Cerebellar nuclear complex (tissue), 1 donor: ENCODE data around the gene CD300C.
"Not testable (repeated sequence)": the region's sequence is repeated elsewhere in the genome, so short reads cannot be mapped to it uniquely, and the experiment has no call there.

Experiments
- DNase-seq, 2 experiments: peaks; one replicate each; lab custom pipeline; 2025; lab: John Stamatoyannopoulos, UW

CD300C gene

DNA sequence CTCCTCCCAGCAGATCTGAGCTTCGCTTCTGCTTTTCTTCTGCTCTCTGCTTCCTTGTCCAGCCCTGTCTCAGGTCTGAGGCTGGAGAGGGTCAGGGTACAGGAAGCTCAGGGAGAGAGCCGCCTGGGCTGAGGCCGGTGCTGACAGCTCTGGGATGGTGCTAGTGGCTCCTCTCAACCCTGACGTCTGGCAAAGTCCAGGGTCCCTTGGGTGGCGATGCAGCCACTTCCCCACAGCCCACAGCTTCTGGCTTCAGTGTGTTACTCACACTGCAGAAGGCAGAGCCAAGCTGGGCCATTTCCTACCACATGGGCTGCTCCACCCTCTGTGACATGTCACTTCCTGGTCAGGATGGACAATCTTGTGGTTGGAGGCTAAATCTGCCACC lies at the start of gene CD300C:
Gene CD300C (minus strand): TSS at position 273 of the 388 bp plus-strand sequence. CDS start 333 bp downstream, outside the sequence.
- no peak for DNase-seq

GRCh38 chr17:74595037-74595750 lies 49.3 kb upstream of the CD300C start:
- DNase-seq: no peak

DNA sequence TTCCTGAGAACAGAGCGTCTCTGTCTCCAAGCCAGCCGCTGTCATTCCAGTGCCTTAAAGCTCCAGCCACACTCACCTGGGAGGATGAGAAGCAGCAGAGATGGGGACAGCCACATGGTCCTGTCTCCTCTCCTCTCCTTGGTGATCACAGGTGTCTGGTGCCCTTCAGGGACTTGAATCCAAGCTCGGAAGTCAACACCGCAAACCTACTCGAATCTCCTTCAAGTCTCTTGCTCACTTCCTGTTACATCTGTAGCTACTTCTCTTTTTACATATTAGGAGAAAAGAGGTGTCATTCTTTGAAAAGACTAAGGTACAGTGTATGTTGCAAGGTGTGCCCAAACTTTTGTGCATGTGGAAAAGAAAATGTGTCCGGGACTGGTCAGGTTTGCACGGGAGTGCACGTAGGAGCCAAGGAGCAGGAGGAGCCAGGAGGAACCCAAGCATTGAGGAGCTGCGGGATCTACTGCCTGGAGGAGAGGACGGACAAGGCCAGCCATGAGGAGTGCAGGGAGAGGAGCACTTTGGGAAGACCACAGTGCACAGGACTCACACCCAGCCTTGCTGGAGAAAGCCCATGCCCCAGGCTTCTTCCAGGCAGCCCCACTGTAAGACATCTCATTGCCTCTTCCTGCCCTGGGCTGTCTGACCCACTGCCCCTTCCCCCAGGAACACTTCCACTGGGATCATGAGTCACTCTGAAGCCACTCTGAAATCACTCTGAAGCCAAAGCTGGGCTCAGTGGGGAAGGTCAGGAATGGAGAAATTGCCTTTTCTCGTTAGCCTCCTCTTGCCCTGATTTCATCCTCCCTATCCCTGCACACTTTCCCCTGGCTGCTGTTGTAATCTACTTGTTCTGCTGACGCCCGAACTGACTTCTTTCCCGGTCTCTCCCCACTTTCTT lies 46.4 kb upstream of the CD300C start, which contains the start of gene CD300LD:
Gene CD300LD (minus strand): TSS at position 197 of the 904 bp plus-strand sequence. CDS start 81 bp downstream, at position 116.
- no peak for DNase-seq

- DNase-seq: no peak
Measured at GRCh38 chr17:74591503-74591902, 45.6 kb upstream of the CD300C start.

GRCh38 chr17:74585711-74586110 lies 39.8 kb upstream of the CD300C start:
- no peak for DNase-seq

- no peak for DNase-seq
Measured at GRCh38 chr17:74584292-74585060, 38.6 kb upstream of the CD300C start.

- no peak for DNase-seq
Measured at GRCh38 chr17:74582633-74583032, 36.7 kb upstream of the CD300C start.

GRCh38 chr17:74579900-74580299 lies 34.0 kb upstream of the CD300C start:
- DNase-seq: no peak

DNA sequence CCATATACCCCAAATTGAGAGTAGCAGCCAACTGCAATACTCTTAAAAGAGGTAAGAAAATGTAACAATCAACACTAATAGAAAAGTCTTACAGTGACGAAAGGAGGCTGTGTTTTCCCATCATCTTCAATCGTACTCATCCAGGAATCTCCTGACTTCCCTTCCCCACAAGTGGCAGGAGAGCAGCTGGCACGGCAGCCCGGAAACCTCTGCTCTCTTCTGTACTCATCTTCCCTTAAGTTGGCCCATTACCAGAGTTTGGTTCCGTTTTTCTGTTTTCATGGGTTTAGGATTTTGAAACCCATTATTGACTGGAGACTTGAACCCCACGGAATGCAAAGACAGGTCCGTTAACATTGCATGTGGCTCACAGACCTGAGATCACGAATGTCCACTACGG lies 33.1 kb upstream of the CD300C start:
- no peak for DNase-seq

- no peak for DNase-seq
Measured at GRCh38 chr17:74574489-74575142, 28.7 kb upstream of the CD300C start.

DNA sequence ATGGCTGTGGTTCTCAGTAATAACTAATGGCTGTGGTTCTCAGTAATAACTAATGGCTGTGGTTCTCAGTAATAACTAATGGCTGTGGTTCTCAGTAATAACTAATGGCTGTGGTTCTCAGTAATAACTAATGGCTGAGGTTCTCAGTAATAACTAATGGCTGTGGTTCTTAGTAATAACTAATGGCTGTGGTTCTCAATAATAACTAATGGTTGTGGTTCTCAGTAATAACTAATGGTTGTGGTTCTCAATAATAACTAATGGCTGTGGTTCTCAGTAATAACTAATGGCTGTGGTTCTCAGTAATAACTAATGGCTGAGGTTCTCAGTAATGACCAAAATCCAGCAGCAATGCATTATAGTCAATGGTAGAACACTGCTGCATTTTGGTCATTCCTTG lies 27.7 kb upstream of the CD300C start:
- DNase-seq: not testable (repeated sequence)

GRCh38 chr17:74573169-74573568 lies 27.3 kb upstream of the CD300C start:
- no peak for DNase-seq

DNA sequence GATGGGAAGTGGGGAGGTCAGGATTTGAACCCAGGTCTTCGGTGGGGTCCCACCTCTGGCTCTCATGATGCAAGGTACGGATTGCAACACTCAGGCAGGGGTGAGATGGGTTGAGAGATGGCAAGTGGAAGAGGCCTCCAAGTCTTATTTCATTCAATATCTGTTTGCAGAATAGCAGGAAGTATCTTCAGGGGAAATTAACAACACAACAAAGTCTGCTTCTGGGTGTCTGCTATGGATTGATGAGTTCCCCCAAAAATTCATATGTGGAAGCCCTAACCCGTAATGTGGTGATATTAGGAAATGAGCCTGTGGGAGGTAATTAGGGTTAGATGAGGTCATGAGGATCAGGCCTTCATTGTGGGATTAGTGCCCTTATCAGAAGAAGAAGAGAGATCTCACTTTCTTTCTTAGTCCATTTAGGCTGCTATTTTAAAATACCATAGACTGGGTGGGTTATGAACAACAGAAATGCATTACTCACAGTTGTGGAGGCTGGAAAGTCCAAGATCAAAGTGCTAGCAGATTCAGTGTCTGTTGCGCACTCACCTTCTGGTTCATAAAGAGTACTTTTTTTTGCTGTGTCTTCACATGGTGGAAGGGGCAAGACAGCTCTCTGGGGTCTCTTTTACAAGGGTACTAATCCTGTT lies 25.8 kb upstream of the CD300C start:
- no peak for DNase-seq

DNA sequence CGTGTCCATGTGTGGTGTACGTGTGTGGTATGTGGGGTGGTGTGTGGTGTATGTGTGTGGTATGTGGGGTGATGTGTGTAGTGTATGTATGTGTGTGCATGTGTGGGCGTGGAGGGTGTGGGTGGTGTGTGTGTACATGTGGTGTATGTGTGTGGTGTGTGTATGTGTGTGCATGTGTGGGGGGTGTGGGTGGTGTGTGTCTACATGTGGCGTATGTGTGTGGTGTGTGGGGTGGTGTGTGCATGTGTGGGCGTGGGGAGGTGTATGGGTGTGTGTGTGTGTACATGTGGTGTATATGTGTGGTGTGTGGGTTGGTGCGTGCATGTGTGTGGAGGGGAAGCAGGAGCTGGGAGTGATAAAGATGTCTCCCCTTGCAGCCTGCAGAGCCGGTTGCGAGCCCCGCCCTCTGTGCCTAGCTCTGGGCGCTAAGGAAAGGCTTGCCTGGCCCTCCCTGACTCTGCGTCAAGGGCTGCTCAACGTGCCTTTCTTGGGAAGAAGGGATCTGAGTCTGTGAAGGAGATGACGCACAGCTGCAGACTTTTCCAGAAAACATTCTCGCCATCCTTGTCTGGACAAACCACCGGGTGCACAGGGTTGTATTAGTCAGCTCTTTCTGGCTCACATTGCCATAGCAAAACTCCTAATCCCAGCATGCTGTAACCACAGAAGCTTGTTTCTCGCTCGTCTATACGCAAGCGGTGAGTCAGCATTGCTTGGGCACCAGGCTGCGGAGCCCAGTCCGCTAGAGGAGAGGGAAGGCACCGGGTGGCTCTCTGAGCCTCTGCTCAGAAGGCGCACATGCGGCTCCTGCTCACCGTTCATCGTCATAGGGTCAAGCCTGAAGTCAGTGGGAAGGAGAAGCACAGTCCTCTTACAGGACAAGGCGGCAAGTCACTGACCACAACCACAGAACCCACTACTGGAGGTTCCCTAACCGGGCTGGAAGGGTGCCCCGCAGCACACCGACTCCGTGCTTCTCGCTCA lies 23.4 kb upstream of the CD300C start:
- no peak for DNase-seq

DNA sequence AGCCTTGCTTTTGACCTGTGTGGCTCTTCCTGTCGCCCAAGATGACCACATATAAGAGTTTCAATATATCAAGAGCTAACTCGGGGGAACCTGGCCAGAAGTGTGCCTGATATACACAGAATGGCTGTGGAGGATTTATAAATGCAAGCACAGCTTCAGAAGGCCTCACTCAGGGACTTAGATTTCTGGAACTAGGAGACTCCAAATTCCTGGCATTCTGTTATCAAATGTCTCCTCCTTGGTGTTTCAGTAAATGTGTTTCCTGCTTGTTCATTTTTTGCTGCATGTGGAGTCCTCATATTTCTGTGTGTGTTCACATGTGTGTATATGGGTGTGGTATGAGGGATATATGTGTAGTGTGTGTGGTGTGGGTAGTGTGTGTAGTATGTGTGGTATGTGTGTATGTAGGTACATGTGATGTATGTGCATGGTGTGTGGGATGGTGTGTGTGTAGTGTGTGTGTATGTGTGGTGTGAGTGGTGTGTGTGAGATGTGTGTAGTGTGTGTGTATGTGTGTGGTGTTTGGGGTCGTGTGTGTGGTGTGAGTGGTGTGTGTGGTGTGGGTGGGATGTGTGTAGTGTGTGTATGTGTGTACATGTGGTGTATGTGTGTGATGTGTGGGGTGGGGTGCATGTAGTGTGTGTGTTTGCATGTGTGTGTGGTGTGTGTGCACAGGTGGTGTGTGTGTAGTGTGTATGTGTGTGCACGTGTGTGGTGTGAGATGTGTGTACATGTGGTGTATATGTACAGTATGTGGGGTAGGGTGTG lies 22.4 kb upstream of the CD300C start:
- DNase-seq: no peak

- DNase-seq: no peak
Measured at GRCh38 chr17:74567397-74567796, 21.5 kb upstream of the CD300C start, which contains the start of gene CD300H. Gene CD300H, minus strand, starts transcription at chr17:74567509.

GRCh38 chr17:74566132-74566753 lies 20.3 kb upstream of the CD300C start:
- peak in 1 of 2 experiments; percentile 19 for DNase-seq

- no peak for DNase-seq
Measured at GRCh38 chr17:74565126-74565525, 19.2 kb upstream of the CD300C start.

DNA sequence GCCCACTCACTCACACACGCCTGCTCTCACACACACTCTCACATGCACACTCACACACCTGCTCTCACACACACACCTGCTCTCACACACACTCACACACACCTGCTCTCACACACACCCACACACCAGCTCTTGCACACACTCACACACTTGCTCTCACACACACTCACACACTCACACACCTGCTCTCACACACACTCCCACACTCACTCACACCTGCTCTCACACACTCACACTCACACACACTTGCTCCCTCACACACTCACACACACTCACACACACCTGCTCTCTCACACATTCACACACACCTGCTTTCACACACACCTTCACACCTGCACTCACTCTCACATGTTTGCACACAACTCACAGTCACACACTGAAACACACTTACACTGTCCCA lies 17.4 kb upstream of the CD300C start:
- DNase-seq: no peak
